DMS153 (cell line): ENCODE data around the gene PRPS2.

Experiments used
- DNase-seq: peaks from one replicate; lab custom pipeline; 2025; lab: John Stamatoyannopoulos, UW

PRPS2 gene

GRCh38 chrX:12791257-12792228 is at the start of gene PRPS2:
Gene PRPS2 (plus strand): TSS chrX:12791412. CDS start chrX:12791498, 86 bp downstream.
- DNase-seq = no peak

GRCh38 chrX:12741416-12741815 is 49.8 kb upstream of the PRPS2 start:
- no peak for DNase-seq

- no peak for DNase-seq
Measured at GRCh38 chrX:12747433-12747832, 43.8 kb upstream of the PRPS2 start.

GRCh38 chrX:12751887-12752286 is 39.3 kb upstream of the PRPS2 start:
- no peak for DNase-seq

- no peak for DNase-seq
Measured at GRCh38 chrX:12753366-12753765, 37.8 kb upstream of the PRPS2 start.

GRCh38 chrX:12758291-12758690 is 32.9 kb upstream of the PRPS2 start:
- DNase-seq = no peak

GRCh38 chrX:12767856-12768255 is 23.4 kb upstream of the PRPS2 start:
- no peak for DNase-seq

- DNase-seq = no peak
Measured at GRCh38 chrX:12768491-12768890, 22.7 kb upstream of the PRPS2 start.

- no peak for DNase-seq
Measured at GRCh38 chrX:12770440-12770839, 20.8 kb upstream of the PRPS2 start.

- DNase-seq = no peak
Measured at GRCh38 chrX:12771445-12772069, 19.7 kb upstream of the PRPS2 start.

- no peak for DNase-seq
Measured at GRCh38 chrX:12777670-12778069, 13.5 kb upstream of the PRPS2 start.

- DNase-seq = no peak
Measured at GRCh38 chrX:12779534-12779933, 11.7 kb upstream of the PRPS2 start.

GRCh38 chrX:12788645-12789044 is 2.6 kb upstream of the PRPS2 start:
- no peak for DNase-seq

- no peak for DNase-seq
Measured at GRCh38 chrX:12789976-12790375, 1.2 kb upstream of the PRPS2 start.

- no peak for DNase-seq
Measured at GRCh38 chrX:12790885-12791256, 341 bp upstream of the PRPS2 start.

- DNase-seq = no peak
Measured at GRCh38 chrX:12792711-12793110, 1.5 kb downstream of the PRPS2 start.

GRCh38 chrX:12794654-12795053 is 3.4 kb downstream of the PRPS2 start:
- DNase-seq = no peak

- DNase-seq = no peak
Measured at GRCh38 chrX:12798601-12799000, 7.4 kb downstream of the PRPS2 start.

GRCh38 chrX:12799118-12799517 is 7.9 kb downstream of the PRPS2 start:
- DNase-seq = no peak

- no peak for DNase-seq
Measured at GRCh38 chrX:12802741-12803140, 11.5 kb downstream of the PRPS2 start.

GRCh38 chrX:12804655-12805054 is 13.4 kb downstream of the PRPS2 start:
- no peak for DNase-seq

- DNase-seq = no peak
Measured at GRCh38 chrX:12805333-12805732, 14.1 kb downstream of the PRPS2 start.

- no peak for DNase-seq
Measured at GRCh38 chrX:12811658-12812057, 20.4 kb downstream of the PRPS2 start.
